OCI-LY3 (cell line): ENCODE results near the gene EGLN1.
A peak's percentile ranks its signal among the peaks of the same experiment; 100 is the strongest.

ENCODE experiments used
- EZH2phosphoT487 ChIP-seq: fragments of 200-600 bp; shearing (Covaris generic); IDR thresholded peaks from 2 replicates; pipeline ENCODE4 v1.6.1; 2018; ENCODE audit warnings: antibody characterized with exemption, mixed run types, low read depth
- TF ChIP-seq, protein P1 (sequence below): fragments of 200-600, 300-600 bp; sonication (generic); IDR thresholded peaks from 2 replicates; pipeline ENCODE4 v1.5.1; 2014; ENCODE audit warnings: antibody characterized with exemption, low read length, low read depth

GRCh38 chr1:231357831-231358354, 64.2 kb downstream of the EGLN1 start:
- TF ChIP-seq, protein P1, sequence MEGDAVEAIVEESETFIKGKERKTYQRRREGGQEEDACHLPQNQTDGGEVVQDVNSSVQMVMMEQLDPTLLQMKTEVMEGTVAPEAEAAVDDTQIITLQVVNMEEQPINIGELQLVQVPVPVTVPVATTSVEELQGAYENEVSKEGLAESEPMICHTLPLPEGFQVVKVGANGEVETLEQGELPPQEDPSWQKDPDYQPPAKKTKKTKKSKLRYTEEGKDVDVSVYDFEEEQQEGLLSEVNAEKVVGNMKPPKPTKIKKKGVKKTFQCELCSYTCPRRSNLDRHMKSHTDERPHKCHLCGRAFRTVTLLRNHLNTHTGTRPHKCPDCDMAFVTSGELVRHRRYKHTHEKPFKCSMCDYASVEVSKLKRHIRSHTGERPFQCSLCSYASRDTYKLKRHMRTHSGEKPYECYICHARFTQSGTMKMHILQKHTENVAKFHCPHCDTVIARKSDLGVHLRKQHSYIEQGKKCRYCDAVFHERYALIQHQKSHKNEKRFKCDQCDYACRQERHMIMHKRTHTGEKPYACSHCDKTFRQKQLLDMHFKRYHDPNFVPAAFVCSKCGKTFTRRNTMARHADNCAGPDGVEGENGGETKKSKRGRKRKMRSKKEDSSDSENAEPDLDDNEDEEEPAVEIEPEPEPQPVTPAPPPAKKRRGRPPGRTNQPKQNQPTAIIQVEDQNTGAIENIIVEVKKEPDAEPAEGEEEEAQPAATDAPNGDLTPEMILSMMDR: peak; percentile 93
- TF ChIP-seq EZH2phosphoT487: no peak
